Bone marrow (tissue), 2 donors: ENCODE measurements around the gene HS3ST5.
"Not testable (repeated sequence)": the region's sequence is repeated elsewhere in the genome, so short reads cannot be mapped to it uniquely, and the experiment has no call there.

Source experiments
- DNase-seq, 2 donors: peaks; one replicate each; lab custom pipeline; 2025; lab: John Stamatoyannopoulos, UW

Gene HS3ST5

GRCh38 chr6:114042267-114043016 lies 300.4 kb downstream of the HS3ST5 start:
- DNase-seq: no peak

GRCh38 chr6:114040871-114041270 lies 302.0 kb downstream of the HS3ST5 start:
- no peak for DNase-seq

- DNase-seq: no peak
Observed at GRCh38 chr6:114039841-114040240, 303.0 kb downstream of the HS3ST5 start.

GRCh38 chr6:114033606-114034005 lies 309.2 kb downstream of the HS3ST5 start:
- no peak for DNase-seq

GRCh38 chr6:114032721-114033120 lies 310.1 kb downstream of the HS3ST5 start:
- DNase-seq: no peak

GRCh38 chr6:114030767-114031166 lies 312.1 kb downstream of the HS3ST5 start:
- no peak for DNase-seq

GRCh38 chr6:114024746-114025145 lies 318.1 kb downstream of the HS3ST5 start:
- no peak for DNase-seq

- no peak for DNase-seq
Observed at GRCh38 chr6:114020196-114020595, 322.6 kb downstream of the HS3ST5 start.

- DNase-seq: not testable (repeated sequence)
Observed at GRCh38 chr6:114017146-114017545, 325.7 kb downstream of the HS3ST5 start.

GRCh38 chr6:114014106-114014505 lies 328.7 kb downstream of the HS3ST5 start:
- DNase-seq: not testable (repeated sequence)

GRCh38 chr6:114011486-114011885 lies 331.3 kb downstream of the HS3ST5 start:
- DNase-seq: not testable (repeated sequence)

GRCh38 chr6:114010540-114010939 lies 332.3 kb downstream of the HS3ST5 start:
- DNase-seq: no peak

- no peak for DNase-seq
Observed at GRCh38 chr6:114009192-114009591, 333.6 kb downstream of the HS3ST5 start.

GRCh38 chr6:114008331-114008730 lies 334.5 kb downstream of the HS3ST5 start:
- DNase-seq: no peak

GRCh38 chr6:114007516-114007915 lies 335.3 kb downstream of the HS3ST5 start:
- DNase-seq: no peak
